ENCODE results near the gene QKI.

DNA sequence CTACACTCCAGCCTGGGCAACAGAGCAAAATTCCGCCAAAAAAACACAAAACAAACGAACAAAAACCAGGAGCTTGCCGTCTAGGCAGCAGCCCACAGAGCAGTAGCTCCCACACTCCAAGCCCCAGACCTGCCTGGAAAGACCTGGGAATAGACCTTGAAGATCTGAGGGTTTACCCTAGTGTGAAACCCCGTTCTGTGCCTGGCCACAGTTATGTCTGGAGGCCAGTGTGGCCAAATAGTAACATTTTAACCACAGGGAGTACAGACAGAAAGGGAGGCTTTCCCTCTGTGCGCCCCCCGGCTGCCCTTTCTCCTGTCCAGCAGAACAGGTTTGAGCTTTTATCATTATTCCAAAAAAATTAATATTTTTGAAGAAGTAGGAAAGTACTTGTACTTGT, 172.4 kb downstream of the QKI start:
- TF ChIP-seq, protein P1, sequence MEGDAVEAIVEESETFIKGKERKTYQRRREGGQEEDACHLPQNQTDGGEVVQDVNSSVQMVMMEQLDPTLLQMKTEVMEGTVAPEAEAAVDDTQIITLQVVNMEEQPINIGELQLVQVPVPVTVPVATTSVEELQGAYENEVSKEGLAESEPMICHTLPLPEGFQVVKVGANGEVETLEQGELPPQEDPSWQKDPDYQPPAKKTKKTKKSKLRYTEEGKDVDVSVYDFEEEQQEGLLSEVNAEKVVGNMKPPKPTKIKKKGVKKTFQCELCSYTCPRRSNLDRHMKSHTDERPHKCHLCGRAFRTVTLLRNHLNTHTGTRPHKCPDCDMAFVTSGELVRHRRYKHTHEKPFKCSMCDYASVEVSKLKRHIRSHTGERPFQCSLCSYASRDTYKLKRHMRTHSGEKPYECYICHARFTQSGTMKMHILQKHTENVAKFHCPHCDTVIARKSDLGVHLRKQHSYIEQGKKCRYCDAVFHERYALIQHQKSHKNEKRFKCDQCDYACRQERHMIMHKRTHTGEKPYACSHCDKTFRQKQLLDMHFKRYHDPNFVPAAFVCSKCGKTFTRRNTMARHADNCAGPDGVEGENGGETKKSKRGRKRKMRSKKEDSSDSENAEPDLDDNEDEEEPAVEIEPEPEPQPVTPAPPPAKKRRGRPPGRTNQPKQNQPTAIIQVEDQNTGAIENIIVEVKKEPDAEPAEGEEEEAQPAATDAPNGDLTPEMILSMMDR (conservative IDR thresholded peaks at IDR 0.05) = no peak
- no peak for TF ChIP-seq EZH2 (IDR thresholded peaks at IDR 0.05; ENCODE audit: low read depth)

Measured in PC-9 (cell line).